NCI-H510A treated with DMSO at 0.1 percent for 48 hours (cell line): ENCODE results near the gene LENG8.
"Not testable (repeated sequence)": the region's sequence is repeated elsewhere in the genome, so short reads cannot be mapped to it uniquely, and the experiment has no call there.

ENCODE experiments used
- DNase-seq: peaks from one replicate; lab custom pipeline; 2025; lab: John Stamatoyannopoulos, UW

LENG8 gene

DNA sequence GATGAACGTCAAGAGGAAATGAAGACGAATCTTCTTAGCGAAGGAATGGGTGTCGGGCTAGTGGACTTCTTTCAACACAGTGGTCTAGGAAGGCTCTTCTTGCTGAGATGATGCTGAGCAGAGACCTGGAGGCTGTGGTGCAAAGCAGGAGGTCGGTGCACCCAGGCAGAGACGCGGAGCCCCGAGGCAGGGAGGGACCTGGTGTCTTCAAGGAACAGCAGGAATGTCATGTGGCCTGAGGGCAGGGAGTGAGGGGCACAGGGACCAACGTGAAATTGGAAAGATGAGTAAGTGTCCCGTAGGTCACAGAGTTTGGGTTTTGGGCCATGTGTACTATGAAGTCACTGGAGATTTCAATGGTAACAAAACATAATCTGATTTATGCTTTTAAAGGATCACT, 35.5 kb downstream of the LENG8 start:
- DNase-seq, result no peak

DNA sequence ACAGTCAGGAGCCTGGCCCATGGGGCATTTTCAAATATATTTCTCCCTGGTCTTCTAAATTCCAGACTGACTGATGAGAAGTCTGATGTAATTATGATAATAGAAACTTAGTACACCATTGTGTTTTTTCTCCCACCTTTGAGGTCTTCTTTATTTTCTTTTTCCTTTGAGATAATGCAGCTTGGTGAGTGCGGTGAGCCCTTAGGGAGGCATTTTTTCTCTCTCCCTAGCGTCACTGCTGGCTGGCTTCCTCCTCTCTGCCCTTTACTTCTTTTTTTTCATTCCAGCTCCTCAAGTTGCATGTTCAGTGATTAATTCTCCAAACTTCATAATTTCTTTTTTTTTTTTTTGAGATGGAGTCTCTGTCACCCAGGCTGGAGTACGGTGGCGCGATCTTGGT, 36.9 kb downstream of the LENG8 start:
- DNase-seq, result no peak

DNA sequence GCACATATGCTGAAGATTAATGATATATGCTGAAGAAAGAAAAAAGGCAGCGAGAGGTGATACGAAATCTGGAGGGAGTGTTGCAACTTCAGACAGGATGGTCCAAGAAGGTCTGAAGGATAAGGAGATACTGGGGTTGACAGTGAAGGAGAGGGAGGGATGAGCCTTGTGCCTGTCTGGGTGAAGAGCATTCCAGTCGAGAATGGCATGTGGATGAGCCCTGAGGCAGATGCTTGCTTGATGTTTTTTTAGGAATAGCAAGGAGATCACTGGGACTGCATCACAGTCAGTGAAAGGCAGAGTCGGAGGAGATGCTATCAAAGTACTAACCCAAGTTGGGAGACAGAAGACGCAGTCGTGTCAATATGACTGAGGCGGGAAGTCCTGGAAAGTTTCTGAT, 40.3 kb downstream of the LENG8 start:
- DNase-seq, result no peak

DNA sequence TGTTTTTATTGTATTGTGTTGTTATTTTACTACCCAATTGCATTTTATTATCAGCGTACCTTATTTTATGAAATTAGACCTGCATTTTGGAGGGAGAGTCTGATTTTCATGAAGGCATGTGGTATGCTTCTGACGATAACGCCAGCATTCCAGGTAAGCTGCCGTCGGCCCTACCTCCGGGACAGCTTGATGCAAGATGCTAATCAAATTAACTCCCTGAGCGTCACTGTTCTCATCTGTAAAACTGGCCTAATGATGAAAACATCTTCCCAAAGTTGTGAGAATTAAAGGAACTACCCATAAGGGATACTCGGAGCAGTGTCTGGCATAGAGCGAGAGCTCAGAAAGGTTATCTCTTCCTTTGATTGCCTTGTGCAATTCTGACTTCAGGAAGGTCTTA, 40.8 kb downstream of the LENG8 start:
- DNase-seq, result no peak

DNA sequence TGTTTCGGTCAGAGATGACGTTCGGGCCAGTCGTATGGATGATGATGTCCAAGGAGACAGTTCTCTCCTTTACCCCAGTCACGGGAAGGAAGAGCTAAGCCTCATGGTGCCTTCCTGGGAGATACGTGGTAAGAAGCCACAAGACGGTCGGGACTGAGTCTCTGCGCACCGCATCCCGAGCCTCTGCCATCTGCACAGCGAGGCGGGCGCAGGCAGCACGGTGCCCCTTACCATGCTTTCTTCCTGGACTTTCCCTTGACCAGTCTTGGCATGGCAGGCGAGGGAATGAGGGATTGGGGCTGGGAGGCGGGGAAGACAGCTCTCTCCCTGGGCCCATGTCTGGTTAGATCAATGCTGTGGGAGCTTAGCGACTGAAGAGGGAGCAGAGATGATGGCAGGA, 43.6 kb downstream of the LENG8 start:
- DNase-seq, result no peak

DNA sequence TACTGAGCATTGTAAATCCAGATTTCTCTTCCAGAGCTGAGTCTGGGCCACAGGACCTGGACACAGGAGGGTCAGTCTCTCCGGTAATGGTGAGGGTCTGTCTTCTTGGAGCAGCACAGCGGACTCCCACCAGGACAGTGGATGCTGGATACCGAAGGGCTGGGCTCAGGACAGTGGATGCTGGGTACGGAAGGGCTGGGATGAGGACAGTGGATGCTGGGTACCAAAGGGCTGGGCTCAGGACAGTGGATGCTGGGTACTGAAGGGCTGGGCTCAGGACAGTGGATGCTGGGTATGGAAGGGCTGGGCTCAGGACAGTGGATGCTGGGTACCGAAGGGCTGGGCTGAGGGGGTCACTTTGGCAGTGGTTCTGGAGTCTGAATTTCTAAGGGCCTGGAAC, 44.1 kb downstream of the LENG8 start:
- DNase-seq, result not testable (repeated sequence)

GRCh38 chr19:54493967-54494585, 45.1 kb downstream of the LENG8 start:
- DNase-seq, result no peak

DNA sequence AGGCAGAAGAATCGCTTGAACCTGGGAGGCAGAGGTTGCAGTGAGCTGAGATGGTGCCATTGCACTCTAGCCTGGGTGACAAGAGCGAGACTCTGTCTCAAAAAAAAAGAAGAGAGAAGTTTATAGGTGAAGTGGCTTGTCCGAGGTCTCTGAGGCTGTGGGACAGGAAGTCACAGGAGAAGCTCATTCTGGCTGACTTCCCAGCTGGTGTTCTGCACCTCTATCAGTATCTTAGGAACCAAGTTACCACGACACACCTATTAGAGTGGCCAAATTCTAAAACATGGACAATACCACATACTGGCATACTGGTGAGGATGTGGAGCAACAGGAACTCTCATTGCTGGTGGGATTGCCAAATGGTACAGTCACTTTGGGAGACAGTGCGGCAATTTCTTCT, 46.3 kb downstream of the LENG8 start:
- DNase-seq, result not testable (repeated sequence)

DNA sequence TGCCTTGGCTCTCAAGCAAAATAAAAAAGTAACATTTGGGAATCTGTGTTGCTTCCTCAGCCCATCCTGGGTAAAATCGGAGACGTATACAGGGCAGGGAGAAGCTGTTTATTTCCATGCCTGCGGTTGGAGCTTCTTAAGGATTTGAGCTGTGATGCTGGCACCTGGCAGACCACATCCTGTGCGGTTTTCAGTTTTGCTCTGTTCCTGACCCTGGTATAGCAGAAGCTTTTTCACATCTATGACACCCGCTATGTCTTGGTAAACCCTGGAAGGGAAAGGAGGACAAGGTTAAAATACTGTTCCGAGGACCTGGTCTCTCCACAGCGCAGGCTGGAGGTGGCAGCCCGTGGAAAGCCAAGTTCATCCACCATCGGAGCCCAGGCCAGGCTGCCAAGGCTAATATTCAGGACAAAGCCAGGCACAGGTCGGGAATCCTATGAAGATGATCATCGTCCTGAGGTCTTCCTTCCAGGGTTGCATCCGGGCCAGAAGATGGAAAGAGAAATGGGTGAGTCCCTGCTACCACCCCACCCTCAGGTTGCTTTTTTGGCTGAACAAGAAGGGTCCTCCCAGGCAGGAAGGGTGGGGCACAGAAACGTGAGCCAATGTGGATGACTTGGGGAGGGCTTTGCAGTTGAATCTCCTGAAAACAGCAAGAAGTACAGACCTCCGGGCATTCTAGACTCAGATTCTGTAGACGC, 48.9 kb downstream of the LENG8 start:
- not testable (repeated sequence) for DNase-seq

DNA sequence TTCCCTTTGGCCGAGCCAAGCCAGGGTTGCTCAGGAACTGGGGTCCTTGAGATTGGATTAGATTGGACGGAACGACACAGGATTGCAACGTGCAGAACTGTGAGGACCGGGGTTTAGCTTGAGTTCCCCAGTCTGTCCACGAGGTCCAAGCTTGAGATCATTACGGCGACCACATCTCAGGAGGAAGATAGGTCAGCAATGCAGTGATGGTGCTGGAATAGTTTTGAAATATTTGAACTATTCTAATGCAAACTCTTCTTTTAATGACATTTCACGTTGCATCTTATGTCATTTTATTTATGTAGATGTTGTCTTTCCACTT, 49.4 kb downstream of the LENG8 start:
- DNase-seq, result not testable (repeated sequence)

DNA sequence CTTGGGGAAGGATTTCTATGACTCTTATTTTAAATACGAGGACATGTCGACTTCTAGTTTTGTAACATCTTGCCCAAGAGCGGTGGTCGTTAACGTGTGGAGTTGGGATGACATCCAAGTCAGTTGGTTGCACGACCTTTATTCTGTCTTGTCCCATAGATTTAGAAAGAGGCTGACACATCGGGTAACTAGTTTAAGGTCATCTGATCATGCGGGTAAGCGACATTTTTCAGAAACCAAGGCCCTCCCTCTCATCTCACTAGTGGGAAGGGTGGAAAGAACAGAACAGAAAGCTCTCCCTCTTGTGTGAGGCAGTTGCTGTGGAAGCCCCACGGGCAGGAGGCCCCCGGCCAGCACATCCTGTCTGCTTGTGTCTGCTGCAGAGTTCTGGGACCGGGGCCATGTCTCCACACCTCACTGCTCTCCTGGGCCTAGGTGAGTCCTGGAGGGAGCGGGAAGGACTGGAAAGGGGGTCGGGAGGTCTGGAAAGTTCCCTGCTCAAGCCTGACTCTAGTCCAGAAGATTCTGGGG, 53.6 kb downstream of the LENG8 start, which contains the start of gene LAIR2:
TSS of gene LAIR2 (plus strand) at position 314 of the 531 bp plus-strand sequence. CDS start at position 402, 88 bp downstream.
- no peak for DNase-seq

GRCh38 chr19:54505542-54505941, 56.5 kb downstream of the LENG8 start:
- DNase-seq, result not testable (repeated sequence)

DNA sequence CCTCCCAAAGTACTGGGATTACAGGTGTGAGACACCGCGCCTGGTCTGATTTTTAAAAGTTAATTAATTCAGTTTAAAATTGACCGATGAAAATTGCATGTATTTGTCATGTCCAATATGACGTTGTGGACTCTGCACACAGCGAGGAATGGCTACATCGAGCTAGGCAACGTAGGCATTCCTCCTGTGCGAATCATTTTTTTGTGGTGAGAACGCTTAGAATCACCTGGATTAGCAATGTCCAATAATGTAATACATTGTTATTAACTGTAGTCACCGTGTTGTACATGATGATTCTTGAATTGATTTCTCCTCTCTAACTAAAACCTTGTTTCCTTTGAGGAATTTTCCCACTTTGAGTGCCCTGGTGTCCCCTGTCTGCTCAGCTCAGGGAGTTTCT, 57.1 kb downstream of the LENG8 start:
- DNase-seq, result no peak

DNA sequence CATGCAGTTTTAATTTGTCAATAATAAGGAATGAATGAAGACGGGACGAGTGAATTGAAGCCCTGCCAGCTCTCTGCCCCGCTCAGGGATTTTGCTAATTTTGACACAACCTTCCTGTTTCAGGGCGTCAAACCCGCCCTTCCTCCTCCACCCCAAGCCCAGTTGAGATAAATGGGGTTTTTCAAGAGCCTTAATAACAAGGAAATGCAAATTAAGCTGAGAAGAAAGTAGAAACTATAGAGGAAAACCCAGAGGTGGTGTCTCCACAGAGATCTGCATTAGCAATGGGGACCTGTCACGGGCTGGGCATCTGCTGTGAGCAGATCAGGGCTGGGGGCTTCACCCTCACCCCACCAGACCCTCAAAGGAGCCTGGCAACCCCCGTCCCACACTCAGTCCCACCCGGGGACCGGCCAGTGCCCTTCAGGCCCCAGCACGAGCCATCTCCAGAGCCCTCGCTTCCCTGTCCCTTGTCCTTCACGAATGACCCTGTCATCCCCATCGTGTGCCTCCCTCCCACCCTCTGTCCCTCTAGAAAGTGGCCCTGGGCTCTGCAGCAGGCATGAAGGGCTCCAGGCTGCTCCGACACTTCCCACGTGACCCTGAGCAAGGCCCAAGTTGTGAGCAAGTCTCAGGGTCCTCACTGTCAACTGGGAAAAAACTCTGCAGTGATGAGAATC, 58.2 kb downstream of the LENG8 start:
- DNase-seq, result not testable (repeated sequence)

DNA sequence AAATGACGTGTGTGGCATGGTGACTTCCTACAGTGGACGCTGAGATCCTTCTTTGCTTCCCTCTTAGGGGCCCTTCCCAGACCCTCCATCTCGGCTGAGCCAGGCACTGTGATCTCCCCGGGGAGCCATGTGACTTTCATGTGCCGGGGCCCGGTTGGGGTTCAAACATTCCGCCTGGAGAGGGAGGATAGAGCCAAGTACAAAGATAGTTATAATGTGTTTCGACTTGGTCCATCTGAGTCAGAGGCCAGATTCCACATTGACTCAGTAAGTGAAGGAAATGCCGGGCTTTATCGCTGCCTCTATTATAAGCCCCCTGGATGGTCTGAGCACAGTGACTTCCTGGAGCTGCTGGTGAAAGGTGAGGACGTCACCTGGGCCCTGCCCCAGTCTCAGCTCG, 58.8 kb downstream of the LENG8 start:
- no peak for DNase-seq

DNA sequence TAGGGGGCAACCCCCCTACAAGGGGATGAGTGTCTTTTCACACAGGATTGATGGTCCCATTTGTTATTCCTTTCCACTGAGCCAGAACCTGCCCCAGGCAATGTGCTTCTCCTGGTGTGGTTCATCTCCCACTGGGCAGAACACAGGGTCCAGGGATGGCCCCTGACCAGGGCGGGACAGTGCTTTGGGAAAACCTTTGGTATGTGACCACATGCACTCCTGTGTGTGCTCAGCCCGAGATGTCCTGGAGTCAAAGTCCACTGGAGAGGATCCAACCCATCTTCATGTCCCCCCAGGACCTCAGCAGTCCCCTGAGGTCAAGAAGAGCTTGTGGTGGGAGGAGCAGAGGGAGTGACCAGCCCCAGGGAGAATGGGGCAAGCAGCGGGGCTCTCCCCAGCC, 59.5 kb downstream of the LENG8 start:
- not testable (repeated sequence) for DNase-seq

DNA sequence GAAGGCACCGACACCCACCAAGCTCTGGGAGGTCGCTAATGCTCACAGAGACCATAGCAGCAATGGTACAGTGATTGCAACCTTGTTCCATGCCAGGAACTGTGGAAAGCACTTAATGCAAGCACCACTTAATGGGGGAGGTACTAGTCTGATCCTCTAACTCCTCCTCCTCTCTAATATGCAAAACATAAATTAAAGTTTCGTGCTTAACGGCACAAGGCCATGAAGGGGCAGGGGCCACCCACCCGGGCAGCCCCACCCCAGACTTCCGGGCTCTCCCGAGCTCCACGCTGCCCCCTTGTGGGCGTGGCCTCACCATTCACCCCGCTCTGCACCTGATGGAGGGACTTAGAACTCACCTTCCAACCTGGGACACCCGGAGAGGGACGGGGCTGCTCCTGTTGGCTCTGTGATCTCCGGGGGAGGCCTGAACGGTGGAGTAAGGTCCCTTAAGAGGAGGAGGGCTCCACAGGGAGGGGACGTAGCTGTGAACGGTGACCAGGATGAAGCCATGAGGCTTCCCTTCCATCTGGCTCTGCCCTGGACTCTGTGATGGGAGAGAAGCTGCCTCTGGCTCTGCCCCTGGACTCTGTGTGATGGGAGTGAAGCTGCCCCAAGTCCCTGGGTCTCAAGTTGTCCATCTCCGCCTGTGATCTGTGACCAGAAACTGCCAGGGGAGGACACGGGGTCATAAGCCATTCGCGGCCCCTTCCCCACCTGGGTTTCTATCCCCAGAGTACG, 60.4 kb downstream of the LENG8 start:
- DNase-seq, result not testable (repeated sequence)
